Epithelial cell of proximal tubule (primary cell): ENCODE data around the gene HOXB6. TPM values are rescaled to one million over a fixed set of nuclear protein-coding genes. Genes with fewer than 3 reads are reported as not detected.
A peak's percentile ranks its signal among the peaks of the same experiment; 100 is the strongest.

Source experiments
- DNase-seq: peaks from one replicate; pipeline ENCODE4 v3.0.0-alpha.2; 2011; ENCODE audit warnings: low read depth
- H3K4me3 ChIP-seq: 2 replicates; pipeline ENCODE4 v1.5.1; 2011; ENCODE audit warnings: low read depth, mild to moderate bottlenecking, low read length
- total RNA-seq: library from RNA; depleted of rRNA; stranded (reverse); fragments of >200 nt; gene quantifications from 2 replicates; pipeline ENCODE4 v1.2.3, GENCODE V29; 2015
- TF ChIP-seq, protein P1 (sequence below): conservative IDR thresholded peaks from 2 replicates; pipeline ENCODE4 v1.5.1; 2012; ENCODE audit warnings: low read depth, mild to moderate bottlenecking, low read length

HOXB6 gene
- total RNA-seq, 1 donor from 2014 or later, result 55.6 TPM

DNA sequence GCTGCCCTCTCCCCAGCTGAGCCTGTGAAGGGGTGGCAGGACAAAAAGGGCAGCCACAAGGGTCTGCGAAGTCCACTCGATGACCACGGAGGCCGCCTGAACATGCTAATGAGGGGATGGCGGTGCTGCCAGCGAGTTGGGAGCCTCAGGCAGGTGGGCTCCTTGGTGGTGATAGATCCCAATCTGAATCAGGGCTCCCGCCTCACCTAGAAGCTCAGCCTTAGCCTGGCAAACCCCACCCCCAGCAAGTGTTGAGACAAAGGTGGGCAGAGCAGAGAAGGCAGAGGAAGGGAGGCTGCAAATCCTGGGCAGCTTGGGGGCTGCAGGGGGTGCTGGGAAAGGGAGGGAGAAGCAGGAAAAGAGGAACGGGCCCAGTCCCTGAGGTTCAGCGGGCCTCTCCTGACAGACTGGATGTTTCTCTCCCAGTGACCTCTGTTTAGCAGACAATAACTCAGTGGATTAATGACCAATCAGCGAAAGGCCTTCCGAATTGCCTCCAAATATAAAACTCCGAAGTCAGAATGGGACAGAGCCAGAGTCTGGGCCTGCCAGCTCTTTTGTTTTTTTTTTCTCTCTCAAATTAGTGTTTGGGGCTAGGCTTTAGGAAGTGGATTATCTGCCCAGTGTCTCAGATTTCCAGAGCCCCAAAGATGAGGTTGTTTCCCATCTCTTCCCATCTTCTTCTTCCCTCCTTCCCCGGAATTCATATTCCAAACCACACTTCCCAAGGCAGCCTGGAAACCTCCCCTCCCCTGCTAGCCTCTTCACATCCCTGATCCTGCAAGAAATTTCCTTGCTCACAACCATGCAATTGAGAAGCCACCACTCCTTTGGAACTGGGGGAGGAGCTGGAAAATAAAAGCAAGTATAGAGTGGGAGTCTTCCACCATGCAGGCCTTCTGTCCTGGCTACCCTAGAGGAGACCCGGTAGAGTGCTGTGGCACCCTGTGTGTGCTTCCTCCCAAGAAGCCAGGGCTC lies 44.7 kb downstream of the HOXB6 start:
- TF ChIP-seq, protein P1, sequence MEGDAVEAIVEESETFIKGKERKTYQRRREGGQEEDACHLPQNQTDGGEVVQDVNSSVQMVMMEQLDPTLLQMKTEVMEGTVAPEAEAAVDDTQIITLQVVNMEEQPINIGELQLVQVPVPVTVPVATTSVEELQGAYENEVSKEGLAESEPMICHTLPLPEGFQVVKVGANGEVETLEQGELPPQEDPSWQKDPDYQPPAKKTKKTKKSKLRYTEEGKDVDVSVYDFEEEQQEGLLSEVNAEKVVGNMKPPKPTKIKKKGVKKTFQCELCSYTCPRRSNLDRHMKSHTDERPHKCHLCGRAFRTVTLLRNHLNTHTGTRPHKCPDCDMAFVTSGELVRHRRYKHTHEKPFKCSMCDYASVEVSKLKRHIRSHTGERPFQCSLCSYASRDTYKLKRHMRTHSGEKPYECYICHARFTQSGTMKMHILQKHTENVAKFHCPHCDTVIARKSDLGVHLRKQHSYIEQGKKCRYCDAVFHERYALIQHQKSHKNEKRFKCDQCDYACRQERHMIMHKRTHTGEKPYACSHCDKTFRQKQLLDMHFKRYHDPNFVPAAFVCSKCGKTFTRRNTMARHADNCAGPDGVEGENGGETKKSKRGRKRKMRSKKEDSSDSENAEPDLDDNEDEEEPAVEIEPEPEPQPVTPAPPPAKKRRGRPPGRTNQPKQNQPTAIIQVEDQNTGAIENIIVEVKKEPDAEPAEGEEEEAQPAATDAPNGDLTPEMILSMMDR, result no peak
- DNase-seq, result no peak
- no peak overlapping the region for H3K4me3 ChIP-seq

DNA sequence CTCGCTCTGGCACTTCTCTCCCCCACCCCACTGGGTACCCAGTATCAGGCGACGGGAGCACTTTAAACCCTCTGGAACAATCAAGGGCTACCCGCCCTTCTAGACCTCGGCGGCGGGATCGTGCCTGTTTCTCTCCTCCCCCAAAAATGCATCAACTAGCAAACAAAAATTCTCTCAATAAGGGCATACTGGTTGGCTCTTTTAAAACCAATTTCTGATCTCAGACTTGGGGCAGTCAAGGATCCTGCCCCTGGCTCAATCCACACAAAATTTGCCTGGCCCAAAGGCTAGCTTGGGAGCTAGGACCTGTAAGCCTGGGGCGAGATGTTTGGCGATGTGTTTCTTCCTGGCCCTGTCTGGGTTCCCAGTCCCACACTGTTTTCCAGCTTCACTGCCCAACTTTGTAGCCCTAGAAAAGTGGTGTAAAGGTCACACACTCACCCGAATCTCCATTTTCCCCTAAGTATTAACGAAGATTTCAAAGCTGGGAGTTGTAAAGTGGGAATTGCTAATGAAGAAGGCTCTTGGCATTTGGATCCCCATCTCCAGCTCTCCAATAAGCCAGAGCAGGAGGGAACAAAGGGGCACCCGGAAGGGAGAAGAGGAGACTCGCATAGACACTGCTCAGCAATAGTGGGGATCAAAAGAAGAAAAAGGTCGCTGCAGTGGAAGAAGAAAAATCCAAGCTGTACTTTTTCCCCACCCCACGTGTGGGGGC lies 45.5 kb downstream of the HOXB6 start:
- no peak for DNase-seq
- peak overlapping the region; percentile 31 for H3K4me3 ChIP-seq
- TF ChIP-seq, protein P1, result no peak

- peak overlapping the region; percentile 31 for H3K4me3 ChIP-seq
- TF ChIP-seq, protein P1, result no peak
- no peak for DNase-seq
Measured at GRCh38 chr17:48558831-48559121, 46.0 kb downstream of the HOXB6 start.

DNA sequence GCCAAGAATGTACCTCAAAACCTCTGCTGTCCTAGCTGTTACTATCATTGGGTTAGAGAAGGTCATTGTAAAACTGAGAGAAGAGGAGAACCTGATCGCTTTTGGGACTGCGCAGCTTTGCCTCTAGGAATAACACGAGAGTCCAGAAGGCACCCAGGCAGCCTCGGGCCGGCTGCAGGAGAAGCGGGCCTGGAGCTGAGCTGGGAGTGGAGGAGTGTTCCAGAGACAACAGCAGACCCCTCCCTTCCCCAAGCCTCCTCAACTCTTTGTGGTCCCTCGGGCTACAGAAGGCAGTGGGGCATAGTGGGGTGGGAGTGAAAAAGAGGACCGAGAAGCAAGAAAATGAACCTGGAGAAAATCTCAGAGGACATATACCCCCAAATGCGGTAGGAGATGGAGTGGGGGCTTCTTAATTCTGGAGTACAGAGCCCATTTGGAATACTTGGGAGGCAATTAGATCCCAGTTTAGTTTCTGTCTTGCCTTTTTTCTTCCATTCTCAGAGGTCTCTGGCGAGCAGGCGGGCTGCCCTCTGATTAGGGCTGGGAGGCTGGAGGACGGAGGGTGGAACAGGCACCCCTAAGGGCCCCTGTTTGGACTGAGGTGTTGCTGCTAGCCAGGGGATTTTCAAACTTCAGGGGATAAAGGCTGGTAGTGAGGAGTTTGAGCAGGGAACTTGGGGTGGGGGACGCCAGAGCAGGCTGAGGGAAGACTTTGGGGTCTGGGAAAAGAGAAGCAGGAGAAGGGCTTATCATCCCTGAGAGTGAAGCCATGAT lies 46.5 kb downstream of the HOXB6 start:
- DNase-seq, result no peak
- H3K4me3 ChIP-seq, result peak overlapping the region; percentile 31
- TF ChIP-seq, protein P1, result no peak

DNA sequence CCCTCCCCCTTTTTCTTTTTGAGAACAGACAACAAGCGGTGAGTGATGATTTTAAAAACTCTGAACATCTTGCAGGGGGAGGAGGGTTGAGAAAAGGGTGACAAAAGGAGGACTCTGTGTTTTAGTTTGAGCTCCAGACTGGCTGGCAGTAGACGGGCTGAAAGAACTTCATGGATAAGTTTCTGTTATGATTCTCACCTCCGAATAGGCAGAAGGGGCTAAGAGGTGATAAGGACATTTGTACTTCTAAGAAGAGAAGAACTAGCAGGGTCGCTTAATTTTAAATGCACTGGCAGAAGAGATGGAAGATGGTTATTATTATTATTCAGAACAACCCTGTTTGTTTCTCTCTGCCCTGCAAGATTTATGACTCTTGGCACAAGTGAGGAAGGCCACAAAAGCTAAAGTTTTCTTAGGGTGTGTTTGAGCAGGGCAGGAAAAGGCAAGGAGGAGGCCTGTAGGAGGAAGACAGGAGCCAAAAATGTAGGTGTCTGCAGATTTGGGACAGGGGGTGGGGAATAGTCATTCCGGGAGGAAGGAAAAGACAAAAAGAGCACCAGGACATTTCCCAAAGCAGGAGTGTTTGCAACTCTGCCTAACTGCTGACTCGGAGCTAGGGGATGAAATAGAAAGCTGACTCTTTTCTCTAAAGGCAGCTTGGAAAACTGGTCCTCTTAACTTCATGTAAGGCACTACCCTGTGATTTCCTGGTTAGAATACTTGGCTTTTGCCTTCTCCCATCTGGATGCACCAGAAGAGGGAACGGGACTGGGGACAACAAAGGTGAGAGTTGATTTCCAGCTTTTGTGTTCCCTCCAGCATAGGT lies 48.0 kb downstream of the HOXB6 start:
- TF ChIP-seq, protein P1, result no peak
- H3K4me3 ChIP-seq, result peak overlapping the region; percentile 50
- no peak for DNase-seq

DNA sequence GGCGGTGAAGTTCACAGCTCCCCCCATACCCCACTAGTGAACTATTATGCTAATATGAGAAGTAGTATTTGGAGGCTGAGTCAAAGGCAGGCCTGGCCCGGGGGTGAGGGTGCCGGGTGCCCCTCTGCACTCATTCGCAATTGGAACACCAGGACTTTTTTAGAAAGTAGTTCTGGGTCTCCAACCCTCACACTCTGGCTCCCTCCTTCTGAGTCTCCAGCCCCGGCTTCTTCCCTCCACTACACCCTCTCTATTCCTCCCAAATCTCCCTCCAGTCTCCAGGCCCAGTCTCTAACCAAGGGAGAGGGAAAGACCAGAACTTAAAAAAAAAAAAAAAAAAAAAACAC lies 48.6 kb downstream of the HOXB6 start:
- H3K4me3 ChIP-seq, result peak overlapping the region; percentile 50
- no peak for DNase-seq
- TF ChIP-seq, protein P1, result no peak
